ACHN (cell line): ENCODE measurements around the gene C1orf53.
"Not testable (repeated sequence)": the region's sequence is repeated elsewhere in the genome, so short reads cannot be mapped to it uniquely, and the experiment has no call there.

Experiments used
- DNase-seq: peaks from one replicate; pipeline ENCODE4 v3.0.0-alpha.2; 2015
- in situ Hi-C: cut with HindIII; loops from 2 replicates; pipeline ENCODE4 v1.10.0; 2017; ENCODE audit warnings: low sequenced_read_pairs, low pct_ligation_motif_present, low pct_unique_long_range_greater_than_20kb

Gene C1orf53

GRCh38 chr1:197918807-197919345 is 16.4 kb downstream of the C1orf53 start:
- no peak for DNase-seq
- in situ Hi-C loops: no loop called here

- in situ Hi-C loops: no loop called here
- DNase-seq: no peak
Measured at GRCh38 chr1:197919346-197920066, 17.1 kb downstream of the C1orf53 start.

DNA sequence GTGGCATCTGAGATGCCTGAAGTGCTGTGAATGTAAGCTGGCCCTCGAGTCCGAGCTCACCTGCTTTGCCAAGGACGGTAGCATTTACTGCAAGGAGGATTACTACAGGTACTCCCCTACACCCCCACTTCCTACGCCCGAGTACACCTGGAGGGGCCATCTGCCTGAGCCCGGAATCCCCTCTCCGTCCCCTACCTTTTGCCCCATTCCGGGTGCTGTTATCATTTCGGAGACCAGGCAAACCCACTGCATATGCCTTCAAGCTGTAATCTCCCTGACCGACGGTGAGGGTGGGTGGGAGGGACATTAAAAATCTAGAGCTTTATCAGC is 17.6 kb downstream of the C1orf53 start:
- DNase-seq: no peak
- in situ Hi-C loops: no loop called here

DNA sequence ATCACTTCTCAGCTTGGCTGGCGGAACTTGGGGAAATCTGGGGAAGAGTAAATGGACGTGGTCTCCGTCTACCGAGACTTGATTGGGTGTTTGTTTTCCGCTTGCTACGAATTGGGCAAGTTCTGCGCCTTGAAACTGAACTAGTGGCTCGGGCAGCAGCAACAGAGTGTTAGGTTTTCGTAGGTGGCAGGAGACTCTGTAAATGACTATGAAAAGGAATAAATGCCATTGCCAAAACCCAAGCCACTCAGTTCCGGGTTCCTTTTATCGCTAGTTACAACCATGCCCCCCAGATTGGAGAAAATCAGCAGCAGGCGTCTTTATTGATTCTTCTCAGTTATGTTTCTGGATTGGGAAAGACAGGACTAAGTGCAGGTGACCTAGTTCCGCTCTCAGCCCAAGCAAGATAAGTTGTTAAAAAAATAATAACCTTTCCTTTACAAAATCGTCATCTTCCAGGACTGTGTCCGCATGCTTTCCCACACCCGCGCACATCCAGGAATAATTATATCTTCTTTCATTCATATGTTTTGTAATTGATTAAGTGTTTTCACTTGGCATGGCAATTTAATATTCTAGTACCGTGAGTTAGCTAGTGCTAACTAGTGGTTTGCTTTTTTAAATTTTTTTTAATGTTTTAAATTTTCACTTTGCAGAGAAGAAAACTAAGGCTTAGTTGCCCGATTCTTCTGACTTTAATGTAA is 18.1 kb downstream of the C1orf53 start:
- in situ Hi-C loops: no loop called here
- DNase-seq: no peak

GRCh38 chr1:197921235-197922069 is 19.0 kb downstream of the C1orf53 start:
- DNase-seq: no peak
- in situ Hi-C loops: no loop called here

DNA sequence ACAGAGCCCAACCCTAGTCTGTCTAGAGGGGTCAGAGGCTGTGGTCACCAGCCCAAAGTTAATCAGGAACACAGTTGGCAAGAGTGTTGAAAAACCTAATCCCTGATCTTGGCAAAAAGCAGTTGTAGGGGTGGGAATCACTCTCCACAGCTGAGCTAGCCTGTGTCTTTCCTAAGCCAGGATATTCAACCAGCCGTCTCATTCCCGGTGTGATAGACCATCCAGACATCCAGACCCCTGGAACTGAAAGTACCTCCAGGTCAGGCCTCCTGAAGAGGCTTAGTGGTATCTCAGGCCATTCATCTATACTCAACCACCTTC is 19.6 kb downstream of the C1orf53 start:
- in situ Hi-C loops: no loop called here
- no peak for DNase-seq

DNA sequence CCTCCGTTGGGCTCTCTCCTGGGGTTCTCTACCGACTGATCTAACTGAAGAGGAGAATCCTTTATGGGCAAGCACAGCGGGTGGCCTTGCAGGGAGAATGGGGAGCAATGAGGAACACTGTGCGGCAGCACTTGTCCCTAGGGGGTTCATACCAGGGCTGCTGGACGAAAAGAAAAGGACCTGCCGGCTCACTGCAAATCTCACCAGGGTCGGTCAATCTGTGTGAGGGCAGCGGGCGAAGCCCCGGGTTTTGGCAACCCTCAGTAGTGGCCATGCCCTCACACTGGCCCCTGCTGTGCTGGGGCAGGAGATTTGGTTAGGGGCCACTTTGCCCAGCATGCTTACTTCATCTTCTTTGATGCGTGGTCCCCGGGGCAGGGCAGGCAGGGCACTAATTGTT is 20.6 kb downstream of the C1orf53 start:
- no peak for DNase-seq
- in situ Hi-C loops: no loop called here

- DNase-seq: peak; percentile 73
Measured at GRCh38 chr1:197924516-197925123, 22.2 kb downstream of the C1orf53 start.

DNA sequence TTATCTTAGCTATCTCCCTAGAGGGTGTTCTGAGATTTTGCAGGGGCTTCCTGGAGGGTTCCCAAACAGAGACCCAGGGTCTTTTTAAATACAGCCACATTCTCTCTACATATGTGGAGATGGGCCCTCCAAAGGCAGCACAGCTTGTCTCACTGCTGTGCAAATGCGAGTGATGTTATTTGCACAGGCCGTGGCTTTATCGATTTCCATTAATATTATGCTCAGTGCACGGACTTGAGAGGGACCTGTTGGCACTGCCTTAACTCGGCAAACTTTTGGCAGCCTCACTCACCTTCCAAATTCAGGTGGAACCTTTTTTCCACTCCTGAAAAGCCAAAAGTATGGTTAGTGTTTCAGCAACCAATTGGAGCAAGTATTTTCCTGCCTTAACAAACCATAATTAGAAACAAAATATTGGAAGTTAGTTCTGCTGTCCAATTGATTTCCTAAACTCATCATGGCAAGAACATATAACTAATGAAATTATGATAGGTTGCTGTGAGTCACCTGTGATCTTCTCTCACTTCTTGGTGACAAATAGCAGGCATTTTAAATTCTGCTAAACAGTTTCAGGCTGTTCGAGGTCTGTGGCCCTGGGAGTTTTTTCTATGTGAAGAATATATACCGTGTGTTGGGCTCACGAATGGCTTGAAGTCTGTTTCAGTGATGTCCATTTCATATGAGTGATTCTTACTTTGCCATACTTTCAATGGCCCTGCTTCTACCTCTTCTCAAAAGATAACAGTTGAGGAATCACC is 25.7 kb downstream of the C1orf53 start:
- DNase-seq: no peak
- in situ Hi-C loops: no loop called here

More at GRCh38 chr1:197924516-197925123, 22.2 kb downstream of the C1orf53 start:
- in situ Hi-C loops: no loop called here

GRCh38 chr1:197928849-197929336 is 26.5 kb downstream of the C1orf53 start:
- DNase-seq: no peak
- in situ Hi-C loops: no loop called here

- in situ Hi-C loops: no loop called here
- no peak for DNase-seq
Measured at GRCh38 chr1:197933016-197933415, 30.6 kb downstream of the C1orf53 start.

GRCh38 chr1:197933647-197934046 is 31.2 kb downstream of the C1orf53 start:
- no peak for DNase-seq
- in situ Hi-C loops: no loop called here

DNA sequence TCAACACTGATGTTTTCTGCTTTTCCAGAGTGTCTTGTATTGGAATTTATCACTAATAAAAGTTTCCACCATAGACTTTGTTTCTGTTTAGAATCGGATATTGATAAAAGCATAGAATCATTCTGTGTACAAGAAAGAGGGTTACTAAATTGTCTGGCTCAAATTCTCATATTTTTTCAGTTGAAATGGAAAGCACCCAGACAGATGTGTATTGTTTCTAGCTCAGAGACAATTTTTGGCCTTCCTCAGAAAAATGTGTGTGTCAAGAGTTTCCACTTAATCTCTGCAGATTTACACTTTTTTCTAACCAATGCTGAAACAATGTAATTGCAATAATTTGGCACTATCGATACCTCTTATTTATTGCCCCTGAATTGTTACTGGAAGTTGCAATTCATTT is 35.0 kb downstream of the C1orf53 start:
- no peak for DNase-seq
- in situ Hi-C loops: no loop called here

GRCh38 chr1:197937892-197938291 is 35.5 kb downstream of the C1orf53 start:
- DNase-seq: no peak
- in situ Hi-C loops: no loop called here

- in situ Hi-C loops: not testable (repeated sequence)
Measured at GRCh38 chr1:197939159-197939980, 36.9 kb downstream of the C1orf53 start.

GRCh38 chr1:197942042-197942441 is 39.6 kb downstream of the C1orf53 start:
- no peak for DNase-seq
- in situ Hi-C loops: no loop called here

More at GRCh38 chr1:197939159-197939980, 36.9 kb downstream of the C1orf53 start:
- DNase-seq: not testable (repeated sequence)

DNA sequence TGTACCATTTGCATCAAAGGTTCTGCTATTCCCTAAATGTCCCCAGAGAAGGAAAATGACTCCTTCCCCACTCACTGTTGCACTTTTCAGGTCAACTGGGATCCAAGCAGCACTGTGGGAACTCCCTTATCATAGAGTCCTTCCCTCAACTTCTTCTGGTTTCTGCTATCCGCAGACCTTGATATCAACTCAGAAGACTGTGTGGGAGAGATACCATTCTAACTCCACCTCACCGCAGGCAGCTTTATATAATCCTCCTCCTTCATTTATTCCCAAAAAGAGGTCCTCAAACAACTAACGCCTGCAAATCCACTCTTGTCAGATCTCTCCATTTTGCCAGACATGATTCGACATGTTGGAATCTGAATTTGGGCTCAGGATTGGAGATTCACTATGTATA is 42.1 kb downstream of the C1orf53 start:
- DNase-seq: peak; percentile 33

More for the DNA sequence above, 42.1 kb downstream of the C1orf53 start:
- in situ Hi-C loops: no loop called here
